NCI-H1417 (cell line): ENCODE results near the gene SDK1.

Experiments used
- DNase-seq, 3 experiments: peaks; one replicate each; lab custom pipeline; 2025; lab: John Stamatoyannopoulos, UW

Gene SDK1

GRCh38 chr7:3781607-3782006, 480.6 kb downstream of the SDK1 start:
- DNase-seq, result no peak

GRCh38 chr7:3787717-3788264, 486.7 kb downstream of the SDK1 start:
- DNase-seq, result no peak

GRCh38 chr7:3790803-3791202, 489.8 kb downstream of the SDK1 start:
- DNase-seq, result no peak

- DNase-seq, result no peak
These were observed 490.3 kb downstream of the SDK1 start for GRCh38 chr7:3791327-3791726.

- no peak for DNase-seq
These were observed 494.1 kb downstream of the SDK1 start for GRCh38 chr7:3795141-3795540.

GRCh38 chr7:3795781-3796180, 494.7 kb downstream of the SDK1 start:
- DNase-seq, result no peak

- no peak for DNase-seq
These were observed 504.1 kb downstream of the SDK1 start for GRCh38 chr7:3805151-3805550.

- peak in 1 of 3 experiments; percentile 48 for DNase-seq
These were observed 505.5 kb downstream of the SDK1 start for GRCh38 chr7:3806516-3806915.

GRCh38 chr7:3807824-3808223, 506.8 kb downstream of the SDK1 start:
- no peak for DNase-seq

GRCh38 chr7:3821488-3821887, 520.4 kb downstream of the SDK1 start:
- no peak for DNase-seq

- peak in 1 of 3 experiments; percentile 25 for DNase-seq
These were observed 524.4 kb downstream of the SDK1 start for GRCh38 chr7:3825491-3825890.

- DNase-seq, result peak in 2 of 3 experiments; percentile 1 to 11
These were observed 531.1 kb downstream of the SDK1 start for GRCh38 chr7:3832199-3832598.

GRCh38 chr7:3835109-3835508, 534.1 kb downstream of the SDK1 start:
- DNase-seq, result no peak

- no peak for DNase-seq
These were observed 535.8 kb downstream of the SDK1 start for GRCh38 chr7:3836855-3837254.

GRCh38 chr7:3844540-3845151, 543.6 kb downstream of the SDK1 start:
- DNase-seq, result peak in 1 of 3 experiments; percentile 52

GRCh38 chr7:3846738-3847137, 545.7 kb downstream of the SDK1 start:
- no peak for DNase-seq

GRCh38 chr7:3847336-3847735, 546.3 kb downstream of the SDK1 start:
- no peak for DNase-seq

GRCh38 chr7:3859431-3859830, 558.4 kb downstream of the SDK1 start:
- no peak for DNase-seq

GRCh38 chr7:3860932-3861331, 559.9 kb downstream of the SDK1 start:
- DNase-seq, result peak in 1 of 3 experiments; percentile 36

- no peak for DNase-seq
These were observed 560.3 kb downstream of the SDK1 start for GRCh38 chr7:3861386-3861785.

GRCh38 chr7:3861941-3862340, 560.9 kb downstream of the SDK1 start:
- DNase-seq, result peak in 1 of 3 experiments; percentile 29

- DNase-seq, result no peak
These were observed 561.7 kb downstream of the SDK1 start for GRCh38 chr7:3862774-3863173.

GRCh38 chr7:3866277-3866676, 565.2 kb downstream of the SDK1 start:
- no peak for DNase-seq

GRCh38 chr7:3867863-3868262, 566.8 kb downstream of the SDK1 start:
- no peak for DNase-seq
